IgD-negative memory B cell (primary cell): Measurements from ENCODE around the gene PRR15L. TPM values are rescaled to one million over a fixed set of nuclear protein-coding genes. Genes with fewer than 3 reads are reported as not detected.
"Not testable (repeated sequence)": the region's sequence is repeated elsewhere in the genome, so short reads cannot be mapped to it uniquely, and the experiment has no call there.

Source experiments
- H3K27ac Mint-ChIP-seq, 3 donors: one replicate each; pipeline ENCODE4 v1.8.0; 2020 to 2022; ENCODE audit warnings: mild to moderate bottlenecking in 3 of 3, mixed read lengths in 3 of 3, moderate library complexity in 1 of 3
- H3K27me3 Mint-ChIP-seq: one replicate; pipeline ENCODE4 v1.8.0; 2021; ENCODE audit warnings: mixed read lengths
- H3K36me3 Mint-ChIP-seq: one replicate; pipeline ENCODE4 v1.8.0; 2020; ENCODE audit warnings: mild to moderate bottlenecking, mixed read lengths
- H3K4me1 Mint-ChIP-seq, 3 donors: one replicate each; pipeline ENCODE4 v1.8.0; 2020 to 2022; ENCODE audit warnings: mixed read lengths in 3 of 3, mild to moderate bottlenecking in 1 of 3
- H3K4me3 Mint-ChIP-seq, 4 donors: one replicate each; pipeline ENCODE4 v1.8.0; 2020 to 2022; ENCODE audit warnings: mild to moderate bottlenecking in 4 of 4, mixed read lengths in 4 of 4, moderate library complexity in 3 of 4
- H3K9me3 Mint-ChIP-seq, 3 donors: one replicate each; pipeline ENCODE4 v1.8.0; 2020 to 2021; ENCODE audit warnings: mixed read lengths in 3 of 3, mild to moderate bottlenecking in 1 of 3
- polyA plus RNA-seq: library from polyadenylated mRNA; unstranded; fragments of 300-500 nt; fragmentation: Illumina TruSeq; gene quantifications from one replicate; pipeline ENCODE4 v1.2.3, GENCODE V29; 2021

Gene PRR15L
- polyA plus RNA-seq, 1 donor from 2014 or later: not detected

DNA sequence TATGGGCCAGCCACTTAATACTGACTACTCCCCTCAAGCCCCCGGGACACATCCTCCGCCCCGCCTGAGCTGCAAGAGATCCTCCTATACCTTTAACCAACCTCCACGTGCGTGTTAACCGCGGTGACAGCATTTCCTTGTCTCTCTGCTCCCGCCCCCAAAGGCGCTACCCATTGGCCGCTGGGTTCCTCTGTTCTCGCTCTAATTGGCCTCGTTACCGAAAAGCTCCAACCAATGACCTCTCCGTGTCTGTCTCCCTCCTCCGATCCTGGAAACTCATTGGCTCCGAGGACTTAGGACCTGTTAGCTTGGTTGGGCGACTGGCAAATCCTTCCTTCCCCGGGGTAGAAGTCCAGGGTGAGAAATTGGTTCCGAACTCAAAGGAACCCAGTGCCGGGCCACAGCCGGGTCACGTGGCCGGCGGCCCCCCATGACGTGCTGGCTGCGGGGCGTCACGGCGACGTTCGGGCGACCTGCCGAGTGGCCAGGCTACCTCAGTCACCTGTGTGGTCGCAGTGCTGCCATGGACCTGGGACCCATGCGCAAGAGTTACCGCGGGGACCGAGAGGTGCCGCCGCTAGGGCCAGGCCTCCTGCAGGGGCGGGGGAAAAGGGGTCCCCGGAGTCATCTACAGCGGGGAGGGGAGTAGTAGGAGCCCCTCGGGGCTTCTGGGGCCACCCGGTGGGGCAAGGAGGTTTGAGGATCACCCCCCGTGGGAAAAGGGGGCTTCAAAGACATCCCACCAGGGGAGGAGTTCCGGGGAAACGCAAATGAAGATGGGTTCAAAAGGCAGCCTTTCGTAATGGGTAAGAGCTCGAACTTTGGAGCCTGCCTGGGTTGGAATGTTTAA lies 16.2 kb downstream of the PRR15L start, which contains the start of gene PNPO:
TSS of gene PNPO (plus strand) at position 326 of the 850 bp plus-strand sequence. CDS start at position 431, 105 bp downstream.
- peak within 1 kb of the TSS; percentile 61 to 95 (median 92) for H3K4me3 Mint-ChIP-seq
- peak within 1 kb of the TSS; percentile 48 to 94 (median 54) for H3K27ac Mint-ChIP-seq
- H3K36me3 Mint-ChIP-seq: peaks cover 1% of the 10 kb centered on the region
- peaks cover 5 to 27% (median 11%) of the 10 kb centered on the region in 3 donors for H3K4me1 Mint-ChIP-seq
- no peaks in the 10 kb centered on the region for H3K9me3 Mint-ChIP-seq
- no peaks in the 10 kb centered on the region for H3K27me3 Mint-ChIP-seq

DNA sequence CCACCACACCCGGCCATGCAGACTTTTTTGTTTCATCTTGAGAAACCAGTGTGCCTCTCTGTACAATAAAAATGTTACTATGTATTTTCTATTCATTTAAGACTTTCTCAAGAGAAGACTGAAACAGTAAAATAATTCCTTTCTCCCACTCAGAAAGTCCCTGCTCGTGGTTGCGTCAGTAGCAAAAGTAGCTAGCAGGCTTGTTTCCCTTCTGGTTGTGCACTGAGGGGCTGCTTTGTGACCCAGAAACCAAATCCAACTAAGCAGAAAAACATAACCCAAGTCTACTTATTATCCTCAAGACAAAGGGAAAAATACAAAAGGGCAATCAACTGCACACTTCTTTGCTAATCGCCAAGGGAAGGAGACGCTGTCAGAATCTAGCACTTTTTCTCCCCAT lies 19.7 kb downstream of the PRR15L start:
- peaks cover 5 to 17% (median 11%) of the 10 kb centered on the region in 3 donors for H3K4me1 Mint-ChIP-seq
- H3K4me3 Mint-ChIP-seq: no peak overlapping the region
- peaks cover 1% of the 10 kb centered on the region for H3K36me3 Mint-ChIP-seq
- no peaks in the 10 kb centered on the region for H3K9me3 Mint-ChIP-seq
- H3K27ac Mint-ChIP-seq: no peak overlapping the region
- no peaks in the 10 kb centered on the region for H3K27me3 Mint-ChIP-seq

GRCh38 chr17:47935961-47936360 lies 21.7 kb downstream of the PRR15L start:
- Mint-ChIP-seq H3K27ac (no peak overlapping the region), H3K4me3 (no peak overlapping the region), H3K27me3 (no peaks in the 10 kb centered on the region), H3K4me1 (peaks cover under 1 to 7% (median 4%) of the 10 kb centered on the region in 3 donors), H3K36me3 (peaks cover 1% of the 10 kb centered on the region), H3K9me3 (no peaks in the 10 kb centered on the region)

DNA sequence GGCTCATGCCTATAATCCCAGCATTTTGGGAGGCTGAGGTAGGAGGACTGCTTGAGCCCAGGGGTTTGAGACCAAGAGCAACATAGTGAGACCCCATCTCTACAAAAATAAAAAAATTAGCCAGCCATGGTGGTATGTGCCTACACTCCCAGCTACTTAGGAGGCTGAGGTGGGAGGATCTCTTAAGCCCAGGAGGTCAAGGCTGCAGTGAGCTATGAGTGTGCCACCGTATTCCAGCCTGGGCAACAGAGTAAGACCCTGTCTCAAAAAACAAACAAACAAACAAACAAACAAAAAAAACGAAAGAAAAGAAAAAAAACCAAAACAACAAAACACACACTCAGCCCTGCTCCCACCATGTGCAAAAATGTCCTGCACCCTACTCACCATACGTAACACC lies 22.2 kb downstream of the PRR15L start:
- H3K9me3 Mint-ChIP-seq: not testable (repeated sequence)

GRCh38 chr17:47934856-47935255 lies 22.8 kb downstream of the PRR15L start:
- no peak overlapping the region for H3K27ac Mint-ChIP-seq
- H3K27me3 Mint-ChIP-seq: no peaks in the 10 kb centered on the region
- H3K4me3 Mint-ChIP-seq: no peak overlapping the region
- H3K4me1 Mint-ChIP-seq: peaks cover 0 to 5% (median 0%) of the 10 kb centered on the region in 3 donors
- no peaks in the 10 kb centered on the region for H3K9me3 Mint-ChIP-seq
- peaks cover 1% of the 10 kb centered on the region for H3K36me3 Mint-ChIP-seq

More for the DNA sequence above, 22.2 kb downstream of the PRR15L start:
- H3K27me3 Mint-ChIP-seq, H3K36me3 Mint-ChIP-seq, H3K4me1 Mint-ChIP-seq, H3K27ac Mint-ChIP-seq, H3K4me3 Mint-ChIP-seq: not testable (repeated sequence)

DNA sequence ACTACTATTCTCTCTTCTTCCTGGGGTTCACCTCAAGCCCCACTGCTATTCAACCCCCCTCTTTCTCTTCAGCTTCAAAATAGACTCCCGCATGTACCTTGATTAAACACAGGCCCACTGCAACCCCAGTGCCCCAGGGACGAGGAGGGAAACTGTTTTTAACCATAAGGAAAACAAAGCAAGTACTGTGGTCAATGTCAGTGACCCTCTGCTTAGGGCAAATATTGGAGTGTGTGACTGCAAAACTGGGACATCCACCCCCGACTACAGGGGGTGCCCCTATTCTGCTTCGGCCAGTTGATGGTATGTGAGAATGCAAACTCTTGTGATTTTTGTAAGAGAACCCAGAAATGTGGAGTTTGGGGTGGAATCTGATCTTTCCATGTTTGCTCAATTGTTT lies 25.8 kb downstream of the PRR15L start:
- no peaks in the 10 kb centered on the region for H3K9me3 Mint-ChIP-seq
- peaks cover 0 to 3% (median 2%) of the 10 kb centered on the region in 3 donors for H3K4me1 Mint-ChIP-seq
- H3K4me3 Mint-ChIP-seq: no peak overlapping the region
- H3K27me3 Mint-ChIP-seq: no peaks in the 10 kb centered on the region
- peak overlapping the region in 2 of 3 donors; percentile 21 to 55 for H3K27ac Mint-ChIP-seq
- peaks cover 3% of the 10 kb centered on the region for H3K36me3 Mint-ChIP-seq

DNA sequence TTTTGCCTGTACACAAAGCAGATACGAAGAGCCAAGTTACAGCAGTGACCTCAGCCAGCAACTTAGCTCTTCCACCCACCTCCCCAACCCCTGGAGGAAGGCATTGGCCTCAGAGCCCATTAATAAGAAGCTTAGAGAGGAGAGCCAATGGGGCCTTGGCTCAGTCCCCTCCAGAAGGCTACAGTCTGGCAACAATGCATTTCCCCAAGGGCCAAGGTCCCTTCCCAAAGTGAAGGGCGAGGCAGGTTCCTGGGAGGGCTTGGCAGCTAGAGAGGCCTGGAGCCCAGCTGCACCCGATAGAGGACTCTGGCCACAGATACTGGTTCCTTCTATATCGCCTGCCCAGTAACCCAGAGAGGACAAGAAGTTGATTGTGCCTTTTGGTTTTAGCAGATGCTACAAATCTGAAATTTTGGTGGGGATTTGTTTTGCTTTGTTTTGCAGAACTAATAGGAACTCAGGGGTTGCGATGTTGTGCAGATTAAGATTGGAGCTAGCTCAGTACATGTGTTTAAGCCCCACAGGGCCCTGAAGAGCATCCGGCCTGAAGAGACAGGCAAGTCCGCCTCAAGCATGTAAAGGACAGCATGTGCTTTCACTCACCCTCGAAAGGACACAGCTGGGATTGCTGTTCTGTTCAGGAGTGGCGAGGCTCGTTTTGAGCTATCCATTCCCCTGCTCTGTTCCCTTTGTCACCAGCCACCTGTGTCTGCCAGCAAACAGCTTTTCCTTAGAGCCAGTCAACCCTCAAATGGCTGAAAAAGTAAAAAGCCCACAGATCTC lies 28.3 kb downstream of the PRR15L start:
- Mint-ChIP-seq H3K4me3 (no peak overlapping the region), H3K4me1 (peaks cover 0 to 2% (median 0%) of the 10 kb centered on the region in 3 donors), H3K9me3 (no peaks in the 10 kb centered on the region), H3K36me3 (peaks cover 3% of the 10 kb centered on the region), H3K27me3 (no peaks in the 10 kb centered on the region), H3K27ac (no peak overlapping the region)

GRCh38 chr17:47928415-47928814 lies 29.3 kb downstream of the PRR15L start:
- Mint-ChIP-seq H3K4me3 (no peak overlapping the region), H3K4me1 (peaks cover 0 to 2% (median 0%) of the 10 kb centered on the region in 3 donors), H3K27me3 (no peaks in the 10 kb centered on the region), H3K9me3 (no peaks in the 10 kb centered on the region), H3K36me3 (peaks cover 3% of the 10 kb centered on the region), H3K27ac (no peak overlapping the region)

GRCh38 chr17:47927821-47928400 lies 29.8 kb downstream of the PRR15L start:
- peaks cover 0 to 2% (median 0%) of the 10 kb centered on the region in 3 donors for H3K4me1 Mint-ChIP-seq
- H3K4me3 Mint-ChIP-seq: no peak overlapping the region
- H3K36me3 Mint-ChIP-seq: peaks cover 3% of the 10 kb centered on the region
- no peaks in the 10 kb centered on the region for H3K9me3 Mint-ChIP-seq
- H3K27ac Mint-ChIP-seq: no peak overlapping the region
- H3K27me3 Mint-ChIP-seq: no peaks in the 10 kb centered on the region

- Mint-ChIP-seq H3K27ac (no peak overlapping the region), H3K4me1 (peaks cover 0 to 3% (median 2%) of the 10 kb centered on the region in 3 donors), H3K36me3 (peaks cover 3% of the 10 kb centered on the region), H3K4me3 (no peak overlapping the region), H3K9me3 (no peaks in the 10 kb centered on the region), H3K27me3 (no peaks in the 10 kb centered on the region)
Measured at GRCh38 chr17:47925678-47925988, 32.0 kb downstream of the PRR15L start.

DNA sequence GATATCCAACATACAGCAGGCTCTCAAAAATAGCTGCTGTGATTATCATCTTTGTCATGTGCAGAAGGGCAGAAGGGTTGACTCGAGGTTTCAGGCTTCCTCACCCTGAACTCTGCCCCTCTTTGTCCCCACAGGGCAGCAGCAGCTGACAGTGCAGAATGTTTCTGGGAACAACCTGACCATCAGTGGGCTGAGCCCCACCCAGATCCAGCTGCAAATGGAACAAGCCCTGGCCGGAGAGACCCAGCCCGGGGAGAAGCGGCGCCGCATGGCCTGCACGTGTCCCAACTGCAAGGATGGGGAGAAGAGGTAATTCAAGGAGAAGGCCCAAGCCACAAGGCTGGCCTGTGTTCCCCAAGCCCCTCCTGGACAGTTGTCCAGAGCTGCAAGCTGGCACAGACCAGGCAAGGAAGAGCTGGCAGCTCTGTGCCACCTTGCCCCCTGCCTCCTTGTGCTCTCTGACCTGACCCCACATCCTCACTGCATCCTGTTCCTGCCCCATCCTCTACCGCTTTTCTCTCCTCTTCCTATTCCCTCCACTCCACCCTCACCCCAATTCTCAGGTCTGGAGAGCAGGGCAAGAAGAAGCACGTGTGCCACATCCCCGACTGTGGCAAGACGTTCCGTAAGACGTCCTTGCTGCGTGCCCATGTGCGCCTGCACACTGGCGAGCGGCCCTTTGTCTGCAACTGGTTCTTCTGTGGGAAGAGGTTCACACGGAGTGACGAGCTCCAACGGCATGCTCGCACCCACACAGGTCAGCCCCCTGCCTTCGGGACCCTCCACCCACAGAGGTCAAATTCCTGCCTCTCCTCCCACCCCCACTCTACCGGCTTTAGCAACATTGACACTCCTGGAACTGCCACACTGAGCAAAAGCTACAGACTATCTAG lies 32.7 kb downstream of the PRR15L start:
- peaks cover 3% of the 10 kb centered on the region for H3K36me3 Mint-ChIP-seq
- no peak overlapping the region for H3K4me3 Mint-ChIP-seq
- peak overlapping the region in 2 of 3 donors; percentile 67 to 73 for H3K27ac Mint-ChIP-seq
- H3K4me1 Mint-ChIP-seq: peaks cover 0 to 3% (median 2%) of the 10 kb centered on the region in 3 donors
- no peaks in the 10 kb centered on the region for H3K27me3 Mint-ChIP-seq
- H3K9me3 Mint-ChIP-seq: no peaks in the 10 kb centered on the region

- H3K36me3 Mint-ChIP-seq, H3K4me3 Mint-ChIP-seq, H3K27me3 Mint-ChIP-seq, H3K9me3 Mint-ChIP-seq, H3K4me1 Mint-ChIP-seq, H3K27ac Mint-ChIP-seq: not testable (repeated sequence)
Measured at GRCh38 chr17:47919889-47920288, 37.8 kb downstream of the PRR15L start.

DNA sequence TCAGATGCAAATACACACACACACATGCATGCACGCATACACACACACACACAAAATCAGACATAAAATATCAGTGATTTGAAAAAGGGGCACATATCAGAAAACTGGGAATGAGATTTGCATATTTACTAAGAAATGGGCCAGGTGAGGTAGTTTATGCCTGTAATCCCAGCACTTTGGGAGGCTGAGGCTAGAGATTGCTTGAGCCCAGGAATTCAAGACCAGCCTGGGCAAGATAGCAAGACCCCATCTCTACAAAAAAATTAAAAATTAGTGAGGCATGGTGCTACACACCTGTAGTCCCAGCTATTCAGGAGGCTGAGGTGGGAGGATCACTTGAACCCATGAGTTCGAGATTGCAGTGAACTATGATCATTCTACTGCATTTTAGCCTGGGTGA lies 38.7 kb downstream of the PRR15L start:
- no peak overlapping the region for H3K4me3 Mint-ChIP-seq
- H3K4me1 Mint-ChIP-seq: peaks cover 2 to 4% (median 3%) of the 10 kb centered on the region in 3 donors
- peaks cover 1% of the 10 kb centered on the region for H3K36me3 Mint-ChIP-seq
- no peaks in the 10 kb centered on the region for H3K9me3 Mint-ChIP-seq
- no peaks in the 10 kb centered on the region for H3K27me3 Mint-ChIP-seq
- no peak overlapping the region for H3K27ac Mint-ChIP-seq

DNA sequence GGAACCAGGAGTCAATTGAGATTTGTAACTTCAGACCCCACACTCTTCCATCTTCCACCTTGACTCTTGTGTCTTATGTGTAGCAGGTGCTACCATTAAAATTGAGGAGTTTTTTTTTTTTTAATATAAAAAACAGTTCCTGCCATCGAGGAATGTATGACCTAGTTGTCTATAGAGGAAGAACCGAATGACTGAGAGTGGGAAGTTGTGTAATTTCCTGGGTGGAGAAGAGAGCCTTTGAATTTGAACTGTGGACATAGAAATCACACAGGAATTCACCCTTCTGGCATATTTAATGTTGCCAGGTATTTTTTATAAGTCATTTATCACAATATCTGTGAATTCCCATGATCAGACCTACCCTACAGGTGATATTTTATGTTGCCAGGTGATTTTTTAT lies 39.7 kb downstream of the PRR15L start:
- H3K36me3 Mint-ChIP-seq: peaks cover 1% of the 10 kb centered on the region
- peaks cover 2 to 4% (median 3%) of the 10 kb centered on the region in 3 donors for H3K4me1 Mint-ChIP-seq
- H3K27me3 Mint-ChIP-seq: no peaks in the 10 kb centered on the region
- no peaks in the 10 kb centered on the region for H3K9me3 Mint-ChIP-seq
- H3K27ac Mint-ChIP-seq: no peak overlapping the region
- no peak overlapping the region for H3K4me3 Mint-ChIP-seq
